GM10248 (cell line): Measurements from ENCODE around the gene DHX38.
"Not testable (repeated sequence)": the region's sequence is repeated elsewhere in the genome, so short reads cannot be mapped to it uniquely, and the experiment has no call there.

ENCODE experiments used
- CTCF ChIA-PET: fragments of 300-600 bp; sonication (Branson Sonifier 250); formaldehyde crosslinking; extraction: SDS; loops from one replicate; lab custom pipeline; 2021; ENCODE audit warnings: antibody characterized with exemption; lab: Yijun Ruan, JAX
- POLR2A ChIA-PET: fragments of 350-650 bp; sonication (Branson Sonifier 250); formaldehyde crosslinking; extraction: SDS; loops from one replicate; lab custom pipeline; 2020; ENCODE audit warnings: antibody characterized with exemption; lab: Yijun Ruan, JAX
- DNase-seq: peaks from one replicate; pipeline ENCODE4 v3.0.0; 2012; ENCODE audit errors: extremely low spot score
- TF ChIP-seq, protein P1 (sequence below): IDR thresholded peaks from 2 replicates; pipeline ENCODE4 v1.5.1; 2012; ENCODE audit warnings: mild to moderate bottlenecking, low read depth; ENCODE audit errors: extremely low read depth, missing control alignments, control extremely low read depth

The DHX38 gene

DNA sequence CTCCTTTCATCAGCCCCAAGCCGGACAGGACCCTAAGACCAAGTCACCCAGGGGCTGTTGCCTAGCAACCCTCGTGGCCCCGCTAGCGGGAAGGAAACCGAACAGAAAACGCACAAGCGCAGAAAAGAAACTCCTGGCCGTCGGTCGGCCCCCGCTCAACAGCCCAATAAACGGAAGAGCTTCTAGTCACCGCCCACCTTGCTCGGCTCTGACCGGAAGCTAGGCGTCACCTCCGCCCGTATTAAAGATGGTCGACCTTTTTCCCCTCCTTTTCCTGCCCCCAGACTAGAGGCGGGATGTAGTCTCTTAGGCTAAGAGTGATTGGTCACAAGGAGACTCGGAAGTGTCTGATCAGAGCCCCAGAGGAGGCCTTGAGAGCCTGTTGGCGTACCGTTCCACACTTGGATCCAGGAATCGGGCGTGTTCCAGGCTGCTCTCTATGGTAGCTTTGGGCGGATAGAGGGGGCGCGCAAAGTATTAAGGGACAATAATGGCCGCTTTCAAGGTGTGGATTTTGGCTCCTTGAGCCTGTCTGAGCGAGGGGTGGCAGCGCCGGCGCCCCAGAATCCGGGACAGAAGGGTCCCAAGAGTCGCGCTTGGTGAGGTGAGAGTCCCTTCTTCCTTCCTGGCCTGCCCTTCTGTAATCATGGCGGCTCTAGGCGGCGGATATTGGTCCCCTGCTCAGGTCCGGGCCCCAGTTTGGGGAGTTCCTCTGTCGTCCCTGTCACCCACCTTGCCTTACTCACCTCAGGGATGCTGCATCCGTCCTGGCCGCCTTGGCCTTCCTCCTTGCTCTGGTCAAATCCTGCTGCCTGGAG, at the start of gene DHX38, which contains the start of gene TXNL4B:
Gene DHX38, plus strand, starts transcription at position 400 of the 818 bp plus-strand sequence. CDS start 2,311 bp downstream, outside the sequence.
Gene TXNL4B, minus strand, starts transcription at position 173 of the 818 bp plus-strand sequence. CDS start 2,871 bp downstream, outside the sequence.
- peak; percentile 97 for DNase-seq
- POLR2A ChIA-PET = interaction anchor here (0.7 to 1.3 kb wide), 4 partner anchors 9 to 199 kb away, joined by 3 to 6 read pairs (median 4); no protein-coding TSS in a partner anchor
- CTCF ChIA-PET = interaction anchor here (0.6 to 2.4 kb wide), 6 partner anchors 14 to 739 kb away, joined by 3 to 9 read pairs (median 4); no protein-coding TSS in a partner anchor
- TF ChIP-seq, protein P1, sequence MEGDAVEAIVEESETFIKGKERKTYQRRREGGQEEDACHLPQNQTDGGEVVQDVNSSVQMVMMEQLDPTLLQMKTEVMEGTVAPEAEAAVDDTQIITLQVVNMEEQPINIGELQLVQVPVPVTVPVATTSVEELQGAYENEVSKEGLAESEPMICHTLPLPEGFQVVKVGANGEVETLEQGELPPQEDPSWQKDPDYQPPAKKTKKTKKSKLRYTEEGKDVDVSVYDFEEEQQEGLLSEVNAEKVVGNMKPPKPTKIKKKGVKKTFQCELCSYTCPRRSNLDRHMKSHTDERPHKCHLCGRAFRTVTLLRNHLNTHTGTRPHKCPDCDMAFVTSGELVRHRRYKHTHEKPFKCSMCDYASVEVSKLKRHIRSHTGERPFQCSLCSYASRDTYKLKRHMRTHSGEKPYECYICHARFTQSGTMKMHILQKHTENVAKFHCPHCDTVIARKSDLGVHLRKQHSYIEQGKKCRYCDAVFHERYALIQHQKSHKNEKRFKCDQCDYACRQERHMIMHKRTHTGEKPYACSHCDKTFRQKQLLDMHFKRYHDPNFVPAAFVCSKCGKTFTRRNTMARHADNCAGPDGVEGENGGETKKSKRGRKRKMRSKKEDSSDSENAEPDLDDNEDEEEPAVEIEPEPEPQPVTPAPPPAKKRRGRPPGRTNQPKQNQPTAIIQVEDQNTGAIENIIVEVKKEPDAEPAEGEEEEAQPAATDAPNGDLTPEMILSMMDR = no peak

DNA sequence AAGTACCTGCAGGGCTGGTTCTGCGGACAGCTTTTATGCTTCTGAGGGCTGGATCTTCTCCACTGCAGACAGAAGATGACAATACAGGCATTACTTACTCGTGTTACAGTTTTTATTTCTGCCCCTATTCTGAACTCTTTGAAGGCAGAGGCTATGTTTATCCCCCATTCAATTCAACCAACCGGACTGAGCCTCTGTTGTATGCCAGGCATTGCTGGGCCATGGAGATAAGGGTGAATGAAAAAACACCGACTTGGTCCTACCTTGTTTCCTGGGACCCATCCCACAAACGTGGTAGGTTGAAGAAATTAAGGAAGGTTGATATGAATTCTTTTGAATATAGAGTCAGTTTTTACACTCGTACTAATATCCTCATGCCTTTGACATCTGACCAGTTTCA, 49.4 kb upstream of the DHX38 start:
- DNase-seq = no peak
- TF ChIP-seq, protein P1 = no peak
- CTCF ChIA-PET = no interaction called here
- POLR2A ChIA-PET = no interaction called here

DNA sequence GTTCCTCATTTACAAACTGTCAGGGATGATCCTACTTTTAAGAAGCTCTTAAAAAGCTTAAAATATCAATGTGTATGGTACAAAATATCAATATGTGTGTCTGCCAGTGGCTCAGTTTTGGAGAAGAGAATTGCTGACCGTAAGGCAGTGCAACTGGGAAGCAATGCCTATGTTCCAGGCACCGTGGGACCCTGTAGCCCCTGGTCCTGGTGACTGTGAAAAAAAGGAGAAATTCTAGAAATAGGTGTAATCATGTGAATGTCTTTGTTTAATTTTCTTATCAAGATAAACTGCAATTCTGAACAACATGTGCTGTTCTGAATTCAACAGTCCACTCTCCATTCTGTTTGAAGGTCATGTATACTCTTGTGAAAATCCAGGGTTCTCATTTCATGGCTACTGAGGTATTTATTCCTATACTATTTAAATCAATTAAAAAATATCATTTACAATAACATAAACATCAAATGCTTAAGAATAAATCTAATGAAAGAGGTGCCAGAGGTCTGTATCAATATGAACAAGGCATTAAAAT, 48.8 kb upstream of the DHX38 start:
- ChIA-PET POLR2A (no interaction called here), CTCF (no interaction called here)
- DNase-seq = no peak
- TF ChIP-seq, protein P1 = no peak

DNA sequence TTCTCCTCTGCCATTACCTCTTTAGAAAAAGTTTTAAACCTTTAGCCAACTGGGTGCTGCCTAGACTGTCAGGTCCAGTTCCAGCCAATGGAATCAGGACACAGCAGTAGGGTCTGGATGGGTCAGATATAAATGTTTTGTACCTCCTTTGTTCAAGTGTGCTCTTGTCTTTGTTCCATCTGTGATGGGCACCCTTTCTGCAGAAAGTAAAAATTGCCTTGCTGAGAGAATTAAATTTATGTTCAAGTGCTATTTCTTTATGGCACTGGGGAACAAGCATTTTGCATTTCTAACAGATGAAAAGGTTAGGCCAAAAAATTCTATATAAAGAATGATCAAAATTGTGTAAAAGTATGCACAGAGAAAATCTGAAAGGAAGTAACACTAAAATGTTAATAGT, 44.5 kb upstream of the DHX38 start:
- no peak for DNase-seq
- POLR2A ChIA-PET = no interaction called here
- CTCF ChIA-PET = interaction anchor here (1.3 kb wide), 1 partner anchor 10 kb away, joined by 5 read pairs; no protein-coding TSS in a partner anchor
- TF ChIP-seq, protein P1 = no peak

DNA sequence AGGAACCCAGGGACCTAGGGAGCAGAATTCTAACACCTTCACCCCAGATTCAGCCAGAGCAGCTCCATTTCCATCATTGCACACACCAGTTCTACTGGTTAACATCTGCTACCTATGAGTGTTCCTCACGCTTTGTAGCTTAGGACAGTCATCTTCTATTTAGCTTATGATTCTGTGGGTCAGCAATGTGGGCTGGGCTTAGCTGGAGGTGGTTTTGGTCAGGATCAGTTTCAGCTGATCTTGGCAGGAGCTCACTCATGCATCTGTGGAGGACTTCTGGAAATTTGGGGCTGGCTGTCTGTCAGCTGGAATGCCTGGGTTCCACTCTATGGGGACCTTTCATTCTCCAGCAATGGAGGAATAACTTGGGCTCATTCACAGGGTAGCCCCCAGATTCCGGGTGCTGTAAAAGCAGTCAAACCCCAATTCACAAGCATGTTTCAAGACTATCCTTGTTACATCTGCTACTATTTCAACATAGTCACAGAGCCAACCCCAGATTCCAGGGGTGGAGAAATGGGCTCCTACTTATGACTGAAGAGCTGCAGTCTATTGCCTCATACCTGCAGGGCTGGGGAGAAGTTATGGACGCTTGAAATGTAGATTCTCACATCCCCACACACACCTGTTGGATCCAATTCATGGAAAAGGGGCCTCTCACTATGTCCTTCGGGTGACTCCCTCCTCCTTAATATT, 42.7 kb upstream of the DHX38 start:
- TF ChIP-seq, protein P1 = no peak
- no peak for DNase-seq
- POLR2A ChIA-PET = no interaction called here
- CTCF ChIA-PET = interaction anchor here (1.5 kb wide), 1 partner anchor 16 kb away, joined by 5 read pairs; no protein-coding TSS in a partner anchor

DNA sequence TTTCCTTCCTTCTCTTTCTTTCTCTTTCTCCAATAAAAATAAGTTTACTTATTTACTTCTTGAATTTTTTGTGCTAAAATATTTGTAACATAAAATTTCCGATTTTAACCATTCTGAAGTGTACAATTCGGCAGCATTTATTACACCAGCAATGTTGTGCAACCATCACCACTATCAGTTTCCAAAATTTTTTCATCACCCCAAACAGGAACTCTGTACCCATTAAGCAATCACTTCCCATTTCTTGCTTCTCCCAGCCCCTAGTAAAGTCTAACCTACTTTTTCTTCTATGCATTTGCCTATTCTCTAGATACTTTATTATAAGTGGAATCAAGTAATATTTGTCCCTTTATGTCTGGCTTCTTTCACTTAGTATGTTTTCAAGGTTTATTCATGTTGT, 41.8 kb upstream of the DHX38 start:
- TF ChIP-seq, protein P1 = no peak
- POLR2A ChIA-PET = no interaction called here
- CTCF ChIA-PET = interaction anchor here (1.5 kb wide), 1 partner anchor 15 kb away, joined by 5 read pairs; no protein-coding TSS in a partner anchor
- no peak for DNase-seq

DNA sequence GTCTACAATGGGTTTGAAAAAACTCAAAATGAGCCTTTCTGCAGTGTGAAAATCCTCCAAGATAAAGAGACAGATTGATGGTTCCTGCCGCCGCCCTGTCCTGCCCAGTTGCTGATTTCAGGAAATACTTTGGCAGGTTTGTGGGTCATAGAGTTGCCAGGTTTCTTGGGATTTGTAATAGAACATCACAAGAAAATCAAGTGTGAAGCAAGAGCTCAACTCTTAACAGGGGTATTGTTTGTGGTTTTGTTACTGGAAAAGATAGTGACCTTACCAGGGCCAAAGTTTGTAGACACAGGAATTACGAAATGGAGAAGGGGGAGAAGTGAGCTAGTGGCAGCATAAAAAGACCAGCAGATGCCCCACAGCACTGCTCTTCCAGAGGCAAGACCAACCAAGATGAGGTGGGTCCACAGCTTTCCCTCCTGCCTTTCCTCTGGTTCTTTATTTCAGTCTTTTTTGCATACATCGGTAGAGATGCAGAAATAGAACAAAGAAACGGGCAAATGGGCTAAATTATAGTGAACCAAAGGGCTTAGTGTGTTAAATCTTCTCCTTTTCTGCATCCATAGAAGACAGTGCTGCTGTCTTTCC, 39.3 kb upstream of the DHX38 start, which contains the start of gene HP:
Gene HP, plus strand, starts transcription at position 252 of the 594 bp plus-strand sequence. Its CDS starts 148 bp downstream, at position 400.
- POLR2A ChIA-PET, DNase-seq: not testable (repeated sequence)
- CTCF ChIA-PET = interaction anchor here (0.8 kb wide), 1 partner anchor 9 kb away, joined by 3 read pairs; the partner anchor contains the start of gene HPR
